Glutamatergic neuron (in vitro differentiated cells): Measurements from ENCODE around the gene ZCCHC8. TPM values are rescaled to one million over a fixed set of nuclear protein-coding genes. Genes with fewer than 3 reads are reported as not detected.

Source experiments
- DNase-seq: peaks from one replicate; pipeline ENCODE4 v3.0.0; 2022
- H3K27ac Mint-ChIP-seq: one replicate; pipeline ENCODE4 v1.8.0; 2020; ENCODE audit warnings: mild to moderate bottlenecking, mixed read lengths, inconsistent platforms; ENCODE audit not compliant: unreplicated experiment
- H3K27me3 Mint-ChIP-seq: one replicate; pipeline ENCODE4 v1.8.0; 2020; ENCODE audit warnings: mild to moderate bottlenecking, moderate library complexity, mixed read lengths, inconsistent platforms; ENCODE audit not compliant: unreplicated experiment
- H3K36me3 Mint-ChIP-seq: one replicate; pipeline ENCODE4 v1.8.0; 2020; ENCODE audit warnings: mild to moderate bottlenecking, mixed read lengths, inconsistent platforms; ENCODE audit not compliant: unreplicated experiment
- H3K4me1 Mint-ChIP-seq: one replicate; pipeline ENCODE4 v1.8.0; 2020; ENCODE audit warnings: mild to moderate bottlenecking, low read depth, mixed read lengths, inconsistent platforms; ENCODE audit not compliant: unreplicated experiment
- H3K4me3 Mint-ChIP-seq: one replicate; pipeline ENCODE4 v1.8.0; 2020; ENCODE audit warnings: mild to moderate bottlenecking, mixed read lengths, inconsistent platforms; ENCODE audit not compliant: unreplicated experiment
- H3K9me3 Mint-ChIP-seq: one replicate; pipeline ENCODE4 v1.8.0; 2020; ENCODE audit warnings: mild to moderate bottlenecking, moderate library complexity, mixed read lengths, inconsistent platforms; ENCODE audit not compliant: unreplicated experiment
- total RNA-seq: library from RNA; stranded (reverse); fragmentation: NEBNext Ultra II Directional; extraction: Animal tissue kit (Norgen Biotek cat#: 25700); gene quantifications from one replicate; pipeline ENCODE4 v1.2.1, GENCODE V29; 2021; ENCODE audit not compliant: unreplicated experiment
- TF ChIP-seq, protein P1 (sequence below): fragments of 200-600 bp; sonication (generic); IDR thresholded peaks from one replicate; pipeline ENCODE4 v1.5.0; 2021; ENCODE audit not compliant: partially characterized antibody, unreplicated experiment

Gene ZCCHC8
- total RNA-seq, 1 donor from 2014 or later, result 29.3 TPM

DNA sequence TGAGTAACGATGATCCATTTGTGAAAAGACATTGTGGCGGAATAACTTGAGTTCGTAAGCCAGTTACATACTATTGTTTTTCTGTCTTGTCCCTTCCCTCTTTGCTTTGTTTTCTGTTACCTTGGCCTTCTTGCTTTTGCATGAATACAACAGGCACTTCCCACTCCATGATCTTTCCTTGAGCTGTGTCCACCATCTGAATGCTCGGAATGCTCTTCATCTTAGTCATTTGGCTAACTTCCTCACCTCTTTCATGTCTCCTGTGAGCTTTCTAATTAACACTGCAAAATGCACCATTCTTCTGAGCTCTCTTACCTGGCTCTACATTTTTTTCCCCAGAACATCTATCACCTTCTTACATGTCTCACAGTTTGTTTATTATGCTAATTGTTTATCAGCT is 36.3 kb upstream of the ZCCHC8 start:
- no peak for DNase-seq
- TF ChIP-seq, protein P1, sequence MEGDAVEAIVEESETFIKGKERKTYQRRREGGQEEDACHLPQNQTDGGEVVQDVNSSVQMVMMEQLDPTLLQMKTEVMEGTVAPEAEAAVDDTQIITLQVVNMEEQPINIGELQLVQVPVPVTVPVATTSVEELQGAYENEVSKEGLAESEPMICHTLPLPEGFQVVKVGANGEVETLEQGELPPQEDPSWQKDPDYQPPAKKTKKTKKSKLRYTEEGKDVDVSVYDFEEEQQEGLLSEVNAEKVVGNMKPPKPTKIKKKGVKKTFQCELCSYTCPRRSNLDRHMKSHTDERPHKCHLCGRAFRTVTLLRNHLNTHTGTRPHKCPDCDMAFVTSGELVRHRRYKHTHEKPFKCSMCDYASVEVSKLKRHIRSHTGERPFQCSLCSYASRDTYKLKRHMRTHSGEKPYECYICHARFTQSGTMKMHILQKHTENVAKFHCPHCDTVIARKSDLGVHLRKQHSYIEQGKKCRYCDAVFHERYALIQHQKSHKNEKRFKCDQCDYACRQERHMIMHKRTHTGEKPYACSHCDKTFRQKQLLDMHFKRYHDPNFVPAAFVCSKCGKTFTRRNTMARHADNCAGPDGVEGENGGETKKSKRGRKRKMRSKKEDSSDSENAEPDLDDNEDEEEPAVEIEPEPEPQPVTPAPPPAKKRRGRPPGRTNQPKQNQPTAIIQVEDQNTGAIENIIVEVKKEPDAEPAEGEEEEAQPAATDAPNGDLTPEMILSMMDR, result no peak
- Mint-ChIP-seq H3K4me3 (no peak overlapping the region), H3K36me3 (no peaks in the 10 kb centered on the region), H3K27ac (no peak overlapping the region), H3K9me3 (no peaks in the 10 kb centered on the region), H3K27me3 (peaks cover 3% of the 10 kb centered on the region), H3K4me1 (no peaks in the 10 kb centered on the region)

GRCh38 chr12:122533856-122534255 is 33.1 kb upstream of the ZCCHC8 start:
- Mint-ChIP-seq H3K36me3 (no peaks in the 10 kb centered on the region), H3K4me3 (no peak overlapping the region), H3K27me3 (no peaks in the 10 kb centered on the region), H3K4me1 (no peaks in the 10 kb centered on the region), H3K27ac (no peak overlapping the region), H3K9me3 (no peaks in the 10 kb centered on the region)
- TF ChIP-seq, protein P1, result no peak
- no peak for DNase-seq

DNA sequence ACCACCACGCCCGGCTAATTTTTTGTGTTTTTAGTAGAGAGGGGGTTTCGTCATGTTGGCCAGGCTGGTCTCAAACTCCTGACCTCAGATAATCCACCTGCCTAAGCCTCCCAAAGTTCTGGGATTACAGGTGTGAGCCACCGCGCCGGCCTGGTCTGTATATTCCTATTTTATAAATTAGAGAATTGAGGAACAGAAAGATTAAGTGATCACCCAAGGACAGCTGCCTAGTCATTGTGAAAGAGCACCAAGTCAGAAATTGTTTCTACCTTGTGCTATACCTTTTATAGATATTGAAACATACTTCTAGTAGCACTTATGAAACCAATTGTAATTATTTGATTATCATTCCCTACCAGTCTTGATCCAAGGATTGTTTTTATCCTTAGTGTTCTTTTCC is 28.3 kb upstream of the ZCCHC8 start:
- Mint-ChIP-seq H3K36me3 (no peaks in the 10 kb centered on the region), H3K9me3 (peaks cover 2% of the 10 kb centered on the region), H3K4me3 (no peak overlapping the region), H3K27me3 (no peaks in the 10 kb centered on the region), H3K4me1 (peaks cover 3% of the 10 kb centered on the region), H3K27ac (no peak overlapping the region)
- TF ChIP-seq, protein P1, result no peak
- no peak for DNase-seq

- Mint-ChIP-seq H3K4me1 (peaks cover 7% of the 10 kb centered on the region), H3K27ac (no peak overlapping the region), H3K4me3 (no peak overlapping the region), H3K27me3 (no peaks in the 10 kb centered on the region), H3K9me3 (peaks cover 2% of the 10 kb centered on the region), H3K36me3 (no peaks in the 10 kb centered on the region)
- TF ChIP-seq, protein P1, result no peak
- no peak for DNase-seq
Observed at GRCh38 chr12:122528582-122528981, 27.9 kb upstream of the ZCCHC8 start.

DNA sequence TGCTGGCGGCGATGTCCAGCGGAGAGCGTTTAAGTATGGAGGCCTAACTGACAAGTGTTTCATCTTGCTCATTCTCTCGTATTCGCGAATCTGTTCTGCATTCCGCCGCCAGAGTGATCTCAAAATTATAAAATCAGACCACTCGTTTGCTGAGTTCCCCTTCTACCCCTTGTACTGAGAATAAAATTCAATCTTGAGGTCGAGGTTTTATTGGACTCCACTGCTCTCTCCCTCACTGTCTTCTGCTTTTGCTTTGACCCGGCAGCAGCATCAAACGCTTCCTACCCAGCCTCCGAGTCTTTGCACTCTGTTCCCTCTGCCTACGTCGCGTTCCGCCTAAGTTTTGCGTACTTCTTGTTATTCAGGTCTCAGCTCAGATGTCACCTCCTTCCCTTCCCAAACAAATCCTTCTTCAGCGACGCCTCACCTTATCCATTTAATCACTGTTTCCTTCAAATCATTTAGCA is 26.8 kb upstream of the ZCCHC8 start:
- Mint-ChIP-seq H3K27ac (no peak overlapping the region), H3K36me3 (no peaks in the 10 kb centered on the region), H3K9me3 (peaks cover 2% of the 10 kb centered on the region), H3K4me1 (peaks cover 13% of the 10 kb centered on the region), H3K27me3 (no peaks in the 10 kb centered on the region), H3K4me3 (no peak overlapping the region)
- TF ChIP-seq, protein P1, result no peak
- no peak for DNase-seq
